Measurements from ENCODE around the gene RAB3B. TPM values are rescaled to one million over a fixed set of nuclear protein-coding genes. Genes with fewer than 3 reads are reported as not detected.

Gene RAB3B
- total RNA-seq, 6 donors from 2014 or later = under 0.01 to 1.2 (median 0.12) TPM; not detected in 2

DNA sequence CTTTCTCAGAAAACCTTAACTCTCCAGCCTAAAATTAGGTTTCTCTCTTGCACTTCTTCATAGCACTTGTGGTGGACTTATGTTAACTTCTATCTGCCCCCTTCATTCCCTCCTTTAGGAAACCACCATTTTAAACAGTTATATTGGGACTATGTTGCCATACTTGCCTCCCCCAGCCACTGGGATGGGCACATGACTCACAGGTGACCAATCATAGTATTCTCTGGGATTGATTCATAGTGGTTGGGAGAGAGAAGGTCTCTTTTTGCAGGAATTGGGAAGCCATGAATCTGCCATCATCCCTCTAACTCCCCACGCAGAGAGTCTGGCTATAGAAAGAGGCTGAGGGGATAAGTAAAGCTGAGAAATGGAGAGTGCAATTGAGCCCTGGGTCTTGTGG lies 61.6 kb downstream of the RAB3B start:
- no peaks in the 10 kb centered on the region for H3K36me3 ChIP-seq
- H3K4me3 ChIP-seq = no peak overlapping the region
- TF ChIP-seq, protein P1, sequence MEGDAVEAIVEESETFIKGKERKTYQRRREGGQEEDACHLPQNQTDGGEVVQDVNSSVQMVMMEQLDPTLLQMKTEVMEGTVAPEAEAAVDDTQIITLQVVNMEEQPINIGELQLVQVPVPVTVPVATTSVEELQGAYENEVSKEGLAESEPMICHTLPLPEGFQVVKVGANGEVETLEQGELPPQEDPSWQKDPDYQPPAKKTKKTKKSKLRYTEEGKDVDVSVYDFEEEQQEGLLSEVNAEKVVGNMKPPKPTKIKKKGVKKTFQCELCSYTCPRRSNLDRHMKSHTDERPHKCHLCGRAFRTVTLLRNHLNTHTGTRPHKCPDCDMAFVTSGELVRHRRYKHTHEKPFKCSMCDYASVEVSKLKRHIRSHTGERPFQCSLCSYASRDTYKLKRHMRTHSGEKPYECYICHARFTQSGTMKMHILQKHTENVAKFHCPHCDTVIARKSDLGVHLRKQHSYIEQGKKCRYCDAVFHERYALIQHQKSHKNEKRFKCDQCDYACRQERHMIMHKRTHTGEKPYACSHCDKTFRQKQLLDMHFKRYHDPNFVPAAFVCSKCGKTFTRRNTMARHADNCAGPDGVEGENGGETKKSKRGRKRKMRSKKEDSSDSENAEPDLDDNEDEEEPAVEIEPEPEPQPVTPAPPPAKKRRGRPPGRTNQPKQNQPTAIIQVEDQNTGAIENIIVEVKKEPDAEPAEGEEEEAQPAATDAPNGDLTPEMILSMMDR (IDR thresholded peaks at IDR 0.05) = no peak
- no peak for TF ChIP-seq EP300 (IDR thresholded peaks at IDR 0.05)
- TF ChIP-seq POLR2A (IDR thresholded peaks at IDR 0.05) = no peak
- TF ChIP-seq POLR2AphosphoS5 (IDR thresholded peaks at IDR 0.05) = no peak
- no peaks in the 10 kb centered on the region for H3K9me3 ChIP-seq
- H3K27me3 ChIP-seq = no peaks in the 10 kb centered on the region
- DNase-seq (no peak), ATAC-seq (ENCODE audit: low FRiP score in 2 of 2) (no peak)
- no peak overlapping the region for H3K27ac ChIP-seq
- no peaks in the 10 kb centered on the region for H3K4me1 ChIP-seq
- 78 to 93% methylated on average over 1 of the region's 1 CpG for WGBS, 2 donors

DNA sequence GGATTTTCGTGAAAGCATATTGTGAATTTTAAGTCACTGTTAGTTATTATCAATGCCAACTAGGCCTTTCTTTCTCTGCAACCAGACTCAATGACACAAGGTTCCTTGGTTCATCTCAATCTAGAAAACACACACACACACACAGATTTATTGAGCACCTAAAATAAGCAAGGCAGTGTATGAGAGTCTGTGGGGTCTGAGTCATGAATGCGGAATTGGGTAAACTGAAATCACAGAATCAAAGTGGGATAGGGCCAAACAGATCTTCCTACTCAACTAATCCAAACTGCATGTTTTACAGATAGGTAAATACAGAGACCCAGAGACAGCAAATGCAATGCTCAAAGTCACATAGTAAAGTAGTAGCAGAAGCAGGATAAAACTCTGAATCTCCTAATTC lies 63.5 kb downstream of the RAB3B start:
- no peaks in the 10 kb centered on the region for H3K4me1 ChIP-seq
- no peaks in the 10 kb centered on the region for H3K36me3 ChIP-seq
- 77 to 90% methylated on average over 2 of the region's 2 CpGs for WGBS, 2 donors
- H3K9me3 ChIP-seq = no peaks in the 10 kb centered on the region
- TF ChIP-seq, protein P1 (IDR thresholded peaks at IDR 0.05) = no peak
- ATAC-seq (ENCODE audit: low FRiP score in 2 of 2) = no peak
- no peaks in the 10 kb centered on the region for H3K27me3 ChIP-seq
- H3K27ac ChIP-seq = no peak overlapping the region
- DNase-seq = no peak
- H3K4me3 ChIP-seq = no peak overlapping the region

DNA sequence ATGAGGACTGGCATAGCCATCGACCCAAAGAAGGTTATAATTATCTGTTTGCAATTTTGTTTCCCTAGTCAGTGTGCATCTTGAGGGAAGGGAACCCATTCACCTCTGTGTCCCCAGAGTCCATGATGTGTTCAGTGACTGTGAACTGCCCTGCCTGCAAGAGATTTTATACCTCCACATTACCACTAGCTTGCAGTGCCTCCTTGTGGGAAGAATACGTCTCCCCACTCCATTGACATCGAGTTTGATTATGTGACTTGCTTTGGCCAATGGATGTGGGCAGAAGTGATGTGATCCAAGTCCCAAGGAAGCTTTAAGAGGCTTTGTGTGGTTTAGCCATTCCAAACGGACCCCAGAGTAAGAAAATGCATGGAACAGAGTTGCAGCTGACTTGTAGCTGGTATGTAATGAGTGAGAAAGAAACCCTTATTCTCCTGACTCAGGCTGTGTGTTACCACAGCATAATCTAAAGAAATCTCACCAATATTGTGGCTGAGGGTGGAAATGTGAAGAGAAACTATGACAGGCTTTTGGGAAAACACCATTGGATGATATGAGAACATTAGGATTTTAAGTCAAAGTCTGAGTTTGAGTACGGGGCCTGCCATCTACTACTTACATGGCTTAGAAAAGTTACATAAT lies 64.2 kb downstream of the RAB3B start:
- ATAC-seq (ENCODE audit: low FRiP score in 2 of 2) (no peak), DNase-seq (no peak)
- H3K27ac ChIP-seq = no peak overlapping the region
- H3K4me3 ChIP-seq = no peak overlapping the region
- no peak for TF ChIP-seq EP300 (IDR thresholded peaks at IDR 0.05)
- TF ChIP-seq, protein P1 (IDR thresholded peaks at IDR 0.05) = no peak
- TF ChIP-seq POLR2A (IDR thresholded peaks at IDR 0.05) = no peak
- 68 to 83% methylated on average over 5 of the region's 5 CpGs for WGBS, 2 donors
- H3K27me3 ChIP-seq = no peaks in the 10 kb centered on the region
- H3K9me3 ChIP-seq = no peaks in the 10 kb centered on the region
- H3K4me1 ChIP-seq = no peaks in the 10 kb centered on the region
- no peaks in the 10 kb centered on the region for H3K36me3 ChIP-seq

DNA sequence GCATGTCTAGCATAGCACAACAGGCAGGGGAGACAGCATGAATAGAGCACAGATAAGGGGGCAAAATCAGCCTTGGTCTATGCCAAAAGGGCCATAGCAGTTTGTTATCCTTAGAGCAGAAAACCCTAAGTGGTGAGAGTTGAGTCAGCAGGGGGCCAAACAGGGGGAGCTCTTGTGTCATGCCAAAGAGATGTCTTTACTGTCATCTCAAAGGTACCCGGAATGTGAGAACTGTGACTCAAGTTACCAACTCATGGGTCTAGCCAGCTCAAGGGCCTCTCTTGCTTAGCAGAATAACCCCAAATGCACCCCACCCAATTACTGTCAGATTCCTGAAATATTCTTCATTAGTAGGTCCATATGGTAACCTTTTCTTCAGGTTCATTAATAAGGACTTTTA lies 66.0 kb downstream of the RAB3B start:
- no peaks in the 10 kb centered on the region for H3K4me1 ChIP-seq
- no peak overlapping the region for H3K27ac ChIP-seq
- H3K9me3 ChIP-seq = no peaks in the 10 kb centered on the region
- no peaks in the 10 kb centered on the region for H3K36me3 ChIP-seq
- ATAC-seq (ENCODE audit: low FRiP score in 2 of 2) (no peak), DNase-seq (no peak)
- 57 to 73% methylated on average over 1 of the region's 1 CpG for whole genome bisulfite sequencing, 2 donors
- TF ChIP-seq, protein P1 (IDR thresholded peaks at IDR 0.05) = no peak
- TF ChIP-seq EP300 (IDR thresholded peaks at IDR 0.05) (no peak), POLR2A (IDR thresholded peaks at IDR 0.05) (no peak), POLR2AphosphoS5 (IDR thresholded peaks at IDR 0.05) (no peak)
- H3K4me3 ChIP-seq = no peak overlapping the region
- H3K27me3 ChIP-seq = no peaks in the 10 kb centered on the region

DNA sequence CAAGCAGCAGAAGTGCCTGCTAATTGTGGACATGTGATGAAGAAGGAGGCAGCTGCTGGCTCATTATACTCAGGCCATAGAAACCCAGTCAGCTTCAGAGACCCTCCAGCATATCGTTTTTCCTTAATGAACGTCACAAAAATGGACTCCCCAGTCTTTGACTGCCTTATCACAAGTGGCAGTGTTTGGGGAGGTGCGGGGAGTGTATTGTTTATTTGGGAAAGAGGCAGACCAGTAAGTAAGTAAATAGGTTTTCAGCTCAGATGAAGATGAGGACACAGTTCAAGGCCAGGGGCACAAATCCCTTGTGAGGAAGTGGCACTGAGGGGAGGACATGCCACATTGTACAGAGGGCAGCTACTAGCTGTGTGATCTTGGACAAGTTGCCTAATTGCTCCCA lies 68.5 kb downstream of the RAB3B start:
- Histone ChIP-seq H3K36me3 (no peaks in the 10 kb centered on the region), H3K4me1 (no peaks in the 10 kb centered on the region), H3K27ac (no peak overlapping the region), H3K4me3 (no peak overlapping the region), H3K27me3 (no peaks in the 10 kb centered on the region), H3K9me3 (no peaks in the 10 kb centered on the region)
- DNase-seq (no peak), ATAC-seq (ENCODE audit: low FRiP score in 2 of 2) (no peak)
- 64 to 66% methylated on average over 3 of the region's 3 CpGs for WGBS, 2 donors
- TF ChIP-seq POLR2A (IDR thresholded peaks at IDR 0.05) (no peak), POLR2AphosphoS5 (IDR thresholded peaks at IDR 0.05) (no peak), EP300 (IDR thresholded peaks at IDR 0.05) (no peak)
- TF ChIP-seq, protein P1 (IDR thresholded peaks at IDR 0.05) = no peak

Data from upper lobe of left lung (tissue), 6 donors.